Hepatocyte (in vitro differentiated cells): ENCODE data around the gene TFDP2. TPM values are rescaled to one million over a fixed set of nuclear protein-coding genes. Genes with fewer than 3 reads are reported as not detected.

Experiments
- DNase-seq: peaks from one replicate; pipeline ENCODE4 v3.0.0-alpha.2; 2016; ENCODE audit warnings: low spot score
- H2AFZ ChIP-seq: fragments of 200-600 bp; sonication (generic); 2 replicates; pipeline ENCODE4 v1.6.0; 2016; ENCODE audit warnings: antibody characterized with exemption, mild to moderate bottlenecking
- H3K27ac ChIP-seq: fragments of 200-600 bp; sonication (generic); 2 replicates; pipeline ENCODE4 v1.5.1; 2016; ENCODE audit warnings: mild to moderate bottlenecking
- H3K27me3 ChIP-seq: fragments of 200-600 bp; sonication (generic); 2 replicates; pipeline ENCODE4 v1.6.1; 2016
- H3K36me3 ChIP-seq: fragments of 200-600 bp; sonication (generic); replicated peaks from 2 replicates; pipeline ENCODE4 v1.5.1; 2016; ENCODE audit warnings: low read depth; ENCODE audit not compliant: insufficient read depth
- H3K4me1 ChIP-seq: fragments of 200-600 bp; sonication (generic); 2 replicates; pipeline ENCODE4 v1.5.1; 2016; ENCODE audit warnings: mild to moderate bottlenecking, moderate library complexity; ENCODE audit not compliant: insufficient read depth
- H3K4me2 ChIP-seq: fragments of 200-600 bp; sonication (generic); 2 replicates; pipeline ENCODE4 v1.6.0; 2016
- H3K4me3 ChIP-seq: fragments of 200-600 bp; sonication (generic); 2 replicates; pipeline ENCODE4 v1.5.1; 2016; ENCODE audit warnings: mild to moderate bottlenecking
- H3K79me2 ChIP-seq: fragments of 200-600 bp; sonication (generic); 2 replicates; pipeline ENCODE4 v1.6.0; 2017; ENCODE audit warnings: mild to moderate bottlenecking
- H3K9me2 ChIP-seq: fragments of 200-600 bp; sonication (generic); replicated peaks from 2 replicates; pipeline ENCODE4 v1.6.0; 2017; ENCODE audit warnings: mild to moderate bottlenecking; ENCODE audit not compliant: insufficient read depth
- H3K9me3 ChIP-seq: fragments of 200-600 bp; sonication (generic); 2 replicates; pipeline ENCODE4 v1.5.1; 2016; ENCODE audit warnings: low read depth, mild to moderate bottlenecking
- H4K20me1 ChIP-seq: fragments of 200-600 bp; sonication (generic); 2 replicates; pipeline ENCODE4 v1.6.0; 2016; ENCODE audit warnings: mild to moderate bottlenecking; ENCODE audit not compliant: insufficient read depth, poor library complexity, severe bottlenecking
- EZH2 ChIP-seq: fragments of 200-600 bp; sonication (generic); IDR thresholded peaks from 2 replicates; pipeline ENCODE4 v1.6.1; 2016; ENCODE audit warnings: antibody characterized with exemption, mild to moderate bottlenecking, borderline replicate concordance
- EZH2phosphoT487 ChIP-seq: fragments of 200-600 bp; sonication (generic); IDR thresholded peaks from one replicate; pipeline ENCODE4 v1.6.1; 2018; ENCODE audit warnings: antibody characterized with exemption, mild to moderate bottlenecking, low read depth, moderate library complexity; ENCODE audit not compliant: unreplicated experiment, severe bottlenecking
- WGBS: methylation state at CpG from one replicate; pipeline ENCODE4 v1.1.6; 2016; ENCODE audit warnings: low lambda C conversion rate; ENCODE audit errors: missing lambda C conversion rate; 5-methylcytosine and 5-hydroxymethylcytosine counted together
- polyA plus RNA-seq: library from polyadenylated mRNA; unstranded; fragments of >200 nt; fragmentation: Nextera tagmentation; extraction: Ambion mirVana; gene quantifications from 2 replicates; pipeline ENCODE4 v1.2.1, GENCODE V29; 2016
- total RNA-seq: library from RNA; depleted of rRNA; stranded (reverse); fragments of >200 nt; gene quantifications from 2 replicates; pipeline ENCODE4 v1.2.3, GENCODE V29; 2014
- TF ChIP-seq, protein P1 (sequence below): fragments of 200-600 bp; sonication (generic); IDR thresholded peaks from 2 replicates; pipeline ENCODE4 v1.5.1; 2016; ENCODE audit warnings: antibody characterized with exemption, mild to moderate bottlenecking; ENCODE audit not compliant: poor library complexity

TFDP2 gene
- total and polyA plus RNA-seq, 2 experiments from 2014 or later = 57.6 to 61.6 TPM

DNA sequence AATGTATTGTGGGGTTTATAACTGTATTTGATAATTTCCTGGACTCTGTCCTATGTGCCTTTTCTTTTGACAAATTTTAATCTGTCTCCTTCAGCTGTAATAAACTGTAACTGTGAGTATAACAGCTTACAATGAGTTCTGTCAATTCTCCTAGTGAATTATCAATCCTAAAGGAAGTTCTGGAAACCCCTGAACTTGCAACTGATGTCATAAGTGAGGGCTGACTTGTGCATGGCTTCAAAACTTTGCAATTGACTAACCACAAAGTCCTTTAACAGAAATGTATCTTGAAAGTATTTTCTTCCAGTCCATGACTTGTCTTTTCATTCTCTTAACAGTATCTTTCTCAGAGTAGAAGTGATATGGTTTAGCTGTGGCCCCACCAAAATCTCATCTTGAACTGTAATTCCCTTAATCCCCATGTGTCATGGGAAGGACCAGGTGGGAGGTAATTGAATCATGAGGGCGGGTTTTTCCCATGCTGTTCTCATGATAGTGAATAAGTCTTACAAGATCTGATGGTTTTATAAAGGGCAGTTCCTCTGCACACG lies 108.3 kb downstream of the TFDP2 start:
- no peaks in the 10 kb centered on the region for H4K20me1 ChIP-seq
- H3K9me3 ChIP-seq = no peaks in the 10 kb centered on the region
- H3K27ac ChIP-seq = no peak overlapping the region
- H3K36me3 ChIP-seq = no peaks in the 10 kb centered on the region
- H3K4me3 ChIP-seq = no peak overlapping the region
- no peaks in the 10 kb centered on the region for H3K79me2 ChIP-seq
- TF ChIP-seq, protein P1, sequence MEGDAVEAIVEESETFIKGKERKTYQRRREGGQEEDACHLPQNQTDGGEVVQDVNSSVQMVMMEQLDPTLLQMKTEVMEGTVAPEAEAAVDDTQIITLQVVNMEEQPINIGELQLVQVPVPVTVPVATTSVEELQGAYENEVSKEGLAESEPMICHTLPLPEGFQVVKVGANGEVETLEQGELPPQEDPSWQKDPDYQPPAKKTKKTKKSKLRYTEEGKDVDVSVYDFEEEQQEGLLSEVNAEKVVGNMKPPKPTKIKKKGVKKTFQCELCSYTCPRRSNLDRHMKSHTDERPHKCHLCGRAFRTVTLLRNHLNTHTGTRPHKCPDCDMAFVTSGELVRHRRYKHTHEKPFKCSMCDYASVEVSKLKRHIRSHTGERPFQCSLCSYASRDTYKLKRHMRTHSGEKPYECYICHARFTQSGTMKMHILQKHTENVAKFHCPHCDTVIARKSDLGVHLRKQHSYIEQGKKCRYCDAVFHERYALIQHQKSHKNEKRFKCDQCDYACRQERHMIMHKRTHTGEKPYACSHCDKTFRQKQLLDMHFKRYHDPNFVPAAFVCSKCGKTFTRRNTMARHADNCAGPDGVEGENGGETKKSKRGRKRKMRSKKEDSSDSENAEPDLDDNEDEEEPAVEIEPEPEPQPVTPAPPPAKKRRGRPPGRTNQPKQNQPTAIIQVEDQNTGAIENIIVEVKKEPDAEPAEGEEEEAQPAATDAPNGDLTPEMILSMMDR = no peak
- TF ChIP-seq EZH2phosphoT487 (no peak), EZH2 (no peak)
- no peaks in the 10 kb centered on the region for H3K4me1 ChIP-seq
- no peak overlapping the region for H2AFZ ChIP-seq
- no peak for DNase-seq
- H3K4me2 ChIP-seq = no peak overlapping the region
- no peaks in the 10 kb centered on the region for H3K27me3 ChIP-seq
- H3K9me2 ChIP-seq = no peaks in the 10 kb centered on the region
- 86% methylated on average over 2 of the region's 2 CpGs for WGBS

DNA sequence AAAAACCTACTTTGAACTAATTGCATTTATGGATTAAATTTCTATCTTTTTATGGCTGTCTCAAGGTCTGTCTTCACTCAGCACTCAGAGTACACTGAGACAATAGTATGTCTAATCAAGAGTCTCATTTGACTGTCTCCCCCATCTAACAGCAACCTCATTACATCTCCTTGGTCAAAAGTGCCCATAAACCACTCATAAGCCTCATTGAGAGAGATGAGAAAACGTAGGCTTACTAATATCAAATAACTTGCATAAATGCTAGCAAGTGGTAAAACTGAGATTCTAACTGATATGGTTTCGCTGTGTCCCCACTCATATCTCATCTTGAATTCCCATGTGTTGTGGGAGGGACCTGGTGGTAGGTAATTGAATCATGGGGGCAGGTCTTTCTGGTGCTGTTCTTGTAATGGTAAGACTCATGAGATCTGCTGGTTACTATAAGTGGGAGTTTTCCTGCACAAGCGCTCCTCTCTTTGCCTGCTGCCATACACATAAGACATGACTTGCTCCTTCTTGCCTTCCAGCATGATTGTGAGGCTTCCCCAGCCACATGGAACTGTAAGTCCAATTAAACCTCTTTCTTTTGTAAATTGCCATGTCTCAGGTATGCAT lies 113.9 kb downstream of the TFDP2 start:
- no peak overlapping the region for H3K4me3 ChIP-seq
- TF ChIP-seq, protein P1 = no peak
- TF ChIP-seq EZH2 = no peak
- TF ChIP-seq EZH2phosphoT487 = no peak
- peaks cover 5% of the 10 kb centered on the region for H3K4me1 ChIP-seq
- no peak overlapping the region for H2AFZ ChIP-seq
- H3K36me3 ChIP-seq = no peaks in the 10 kb centered on the region
- no peak overlapping the region for H3K27ac ChIP-seq
- H3K79me2 ChIP-seq = no peaks in the 10 kb centered on the region
- H3K9me2 ChIP-seq = no peaks in the 10 kb centered on the region
- WGBS = 85% methylated on average over 3 of the region's 3 CpGs
- H4K20me1 ChIP-seq = no peaks in the 10 kb centered on the region
- H3K4me2 ChIP-seq = no peak overlapping the region
- no peaks in the 10 kb centered on the region for H3K9me3 ChIP-seq
- DNase-seq = no peak
- H3K27me3 ChIP-seq = no peaks in the 10 kb centered on the region

DNA sequence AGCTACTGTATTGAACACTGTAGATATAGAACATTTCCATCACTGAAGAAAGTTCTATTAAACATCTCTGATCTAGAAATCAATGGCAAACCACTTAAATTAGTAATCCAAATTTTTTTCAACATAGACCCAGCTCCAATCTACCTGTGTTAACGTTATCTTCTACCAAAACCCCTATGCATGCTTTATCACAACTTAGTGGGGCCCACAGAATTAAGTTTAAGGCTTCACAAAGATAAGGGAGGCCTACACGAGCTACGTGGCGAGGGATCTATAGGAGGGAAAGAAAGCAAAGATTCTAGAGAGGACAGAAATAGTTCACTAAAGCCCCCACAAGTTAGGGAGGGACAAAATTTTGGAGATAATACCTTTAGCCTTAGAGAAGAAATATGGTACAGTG lies 116.1 kb downstream of the TFDP2 start:
- H3K4me1 ChIP-seq = peaks cover 5% of the 10 kb centered on the region
- no peak for DNase-seq
- WGBS = 48% methylated on average over 4 of the region's 4 CpGs

More for the DNA sequence above, 116.1 kb downstream of the TFDP2 start:
- H3K27me3 ChIP-seq = no peaks in the 10 kb centered on the region
- TF ChIP-seq EZH2phosphoT487 (no peak), EZH2 (no peak)
- TF ChIP-seq, protein P1 = no peak
- no peak overlapping the region for H3K4me3 ChIP-seq
- no peaks in the 10 kb centered on the region for H4K20me1 ChIP-seq
- no peaks in the 10 kb centered on the region for H3K36me3 ChIP-seq
- H2AFZ ChIP-seq = no peak overlapping the region
- no peak overlapping the region for H3K27ac ChIP-seq
- H3K4me2 ChIP-seq = no peak overlapping the region
- no peaks in the 10 kb centered on the region for H3K79me2 ChIP-seq
- H3K9me2 ChIP-seq = no peaks in the 10 kb centered on the region
- H3K9me3 ChIP-seq = no peaks in the 10 kb centered on the region
